HG03095 (cell line): ENCODE results near the gene RNF41.

Source experiments
- ATAC-seq: cut with Tn5 transposase; IDR thresholded peaks from one replicate; pipeline ENCODE4 v1.9.1; 2021; ENCODE audit warnings: moderate library complexity; ENCODE audit not compliant: unreplicated experiment

Gene RNF41

GRCh38 chr12:56154818-56155217 lies 66.9 kb downstream of the RNF41 start:
- ATAC-seq = no peak

GRCh38 chr12:56154246-56154771 lies 67.4 kb downstream of the RNF41 start:
- no peak for ATAC-seq

DNA sequence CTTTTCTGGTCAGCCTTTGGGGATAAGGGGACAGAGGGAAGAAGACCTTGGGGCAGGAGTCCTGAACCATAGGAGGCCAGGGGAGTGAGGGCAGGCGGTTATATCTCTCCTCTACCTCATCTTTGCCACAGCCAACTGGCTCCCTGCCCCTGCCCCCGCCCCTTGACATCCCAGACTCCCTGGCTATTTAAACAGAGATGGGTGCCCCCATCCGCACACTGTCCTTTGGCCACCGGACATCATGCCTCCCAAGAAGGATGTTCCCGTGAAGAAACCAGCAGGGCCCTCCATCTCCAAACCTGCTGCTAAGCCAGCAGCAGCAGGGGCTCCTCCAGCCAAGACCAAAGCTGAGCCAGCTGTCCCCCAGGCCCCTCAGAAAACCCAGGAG lies 68.0 kb downstream of the RNF41 start:
- no peak for ATAC-seq

- ATAC-seq = no peak
These were observed 68.7 kb downstream of the RNF41 start for GRCh38 chr12:56152756-56153677.
